Large intestine (tissue), 1 donor: ENCODE measurements around the gene ACSS2. TPM values are rescaled to one million over a fixed set of nuclear protein-coding genes. Genes with fewer than 3 reads are reported as not detected.

Experiments used
- polyA plus RNA-seq: library from polyadenylated mRNA; unstranded; fragments of 120-200 nt; gene quantifications from one replicate; pipeline ENCODE4 v1.2.1, GENCODE V29; 2013

The ACSS2 gene
- polyA plus RNA-seq, 1 donor = 30.4 TPM

Other genes starting within 250 kb of the ACSS2 start
- 25.3 TPM for gene PIGU, start 199.5 kb upstream of the ACSS2 start, polyA plus RNA-seq
- 11.2 TPM for gene TP53INP2, start 172.3 kb upstream of the ACSS2 start, polyA plus RNA-seq
- gene NCOA6, start 51.0 kb upstream of the ACSS2 start, polyA plus RNA-seq = 25.7 TPM
- 7.9 TPM for gene GGT7, start 3.8 kb upstream of the ACSS2 start, polyA plus RNA-seq
- 19.1 TPM for gene GSS, start 79.2 kb downstream of the ACSS2 start, polyA plus RNA-seq
- gene MYH7B, start 79.3 kb downstream of the ACSS2 start, polyA plus RNA-seq = 0.46 TPM
- gene TRPC4AP, start 216.2 kb downstream of the ACSS2 start, polyA plus RNA-seq = 51.6 TPM